HL-60/S4 treated with phorbol 12-myristate 13-acetate at 8.2 ng/mL for 4 days and 3 days (cell line): ENCODE results near the gene SLC37A1.

Experiments
- in situ Hi-C: fragments of 300-500 bp; cut with MboI; formaldehyde crosslinking; loops from 2 replicates; pipeline ENCODE4 v1.15.0; 2022; ENCODE audit warnings: low sequenced_read_pairs

Gene SLC37A1

GRCh38 chr21:42586406-42586805, 72.8 kb downstream of the SLC37A1 start:
- in situ Hi-C loops, result no loop called here

- in situ Hi-C loops, result no loop called here
These were observed 73.4 kb downstream of the SLC37A1 start for GRCh38 chr21:42587036-42587435.

- in situ Hi-C loops, result loop anchor here (10.0 kb wide), 1 partner anchor 224 kb away; no protein-coding TSS in a partner anchor
These were observed 76.9 kb downstream of the SLC37A1 start for GRCh38 chr21:42590431-42591131.

GRCh38 chr21:42591170-42591869, 77.7 kb downstream of the SLC37A1 start:
- in situ Hi-C loops, result loop anchor here (10.0 kb wide), 1 partner anchor 223 kb away; no protein-coding TSS in a partner anchor

- in situ Hi-C loops, result loop anchor here (10.0 kb wide), 1 partner anchor 223 kb away; no protein-coding TSS in a partner anchor
These were observed 78.6 kb downstream of the SLC37A1 start for GRCh38 chr21:42592156-42592820.

- in situ Hi-C loops, result loop anchor here (10.0 kb wide), 1 partner anchor 222 kb away; no protein-coding TSS in a partner anchor
These were observed 79.6 kb downstream of the SLC37A1 start for GRCh38 chr21:42593007-42593814.

GRCh38 chr21:42594616-42595282, 81.1 kb downstream of the SLC37A1 start:
- in situ Hi-C loops, result loop anchor here (10.0 kb wide), 1 partner anchor 220 kb away; no protein-coding TSS in a partner anchor

- in situ Hi-C loops, result loop anchor here (10.0 kb wide), 1 partner anchor 219 kb away; no protein-coding TSS in a partner anchor
These were observed 81.9 kb downstream of the SLC37A1 start for GRCh38 chr21:42595283-42596187.

GRCh38 chr21:42596657-42597056, 83.0 kb downstream of the SLC37A1 start:
- in situ Hi-C loops, result loop anchor here (10.0 kb wide), 1 partner anchor 218 kb away; no protein-coding TSS in a partner anchor

GRCh38 chr21:42597487-42598158, 84.0 kb downstream of the SLC37A1 start:
- in situ Hi-C loops, result loop anchor here (10.0 kb wide), 1 partner anchor 217 kb away; no protein-coding TSS in a partner anchor

GRCh38 chr21:42598159-42598735, 84.6 kb downstream of the SLC37A1 start:
- in situ Hi-C loops, result loop anchor here (10.0 kb wide), 1 partner anchor 217 kb away; no protein-coding TSS in a partner anchor

- in situ Hi-C loops, result loop anchor here (10.0 kb wide), 1 partner anchor 215 kb away; no protein-coding TSS in a partner anchor
These were observed 85.8 kb downstream of the SLC37A1 start for GRCh38 chr21:42599486-42599885.

GRCh38 chr21:42599962-42600361, 86.3 kb downstream of the SLC37A1 start:
- in situ Hi-C loops, result loop anchor here (10.0 kb wide), 1 partner anchor 215 kb away; no protein-coding TSS in a partner anchor

- in situ Hi-C loops, result no loop called here
These were observed 88.0 kb downstream of the SLC37A1 start for GRCh38 chr21:42601656-42602055.

GRCh38 chr21:42607102-42607501, 93.5 kb downstream of the SLC37A1 start:
- in situ Hi-C loops, result no loop called here

GRCh38 chr21:42607525-42608102, 94.0 kb downstream of the SLC37A1 start:
- in situ Hi-C loops, result no loop called here

GRCh38 chr21:42608446-42608845, 94.8 kb downstream of the SLC37A1 start:
- in situ Hi-C loops, result no loop called here
